NCI-H1417 treated with DMSO at 0.1 percent for 48 hours (cell line): ENCODE data around the gene TRABD2B.

Source experiments
- DNase-seq: peaks from one replicate; lab custom pipeline; 2025; lab: John Stamatoyannopoulos, UW

The TRABD2B gene

GRCh38 chr1:47757226-47757975 is 239.8 kb downstream of the TRABD2B start:
- no peak for DNase-seq

- no peak for DNase-seq
Measured at GRCh38 chr1:47756411-47756810, 240.8 kb downstream of the TRABD2B start.

GRCh38 chr1:47756006-47756405 is 241.2 kb downstream of the TRABD2B start:
- DNase-seq: no peak

- no peak for DNase-seq
Measured at GRCh38 chr1:47755101-47755990, 241.8 kb downstream of the TRABD2B start.

- no peak for DNase-seq
Measured at GRCh38 chr1:47754221-47754620, 243.0 kb downstream of the TRABD2B start.

- DNase-seq: no peak
Measured at GRCh38 chr1:47753808-47754207, 243.4 kb downstream of the TRABD2B start.

GRCh38 chr1:47752559-47752958 is 244.6 kb downstream of the TRABD2B start:
- DNase-seq: no peak

GRCh38 chr1:47751996-47752451 is 245.2 kb downstream of the TRABD2B start:
- no peak for DNase-seq

- DNase-seq: no peak
Measured at GRCh38 chr1:47751193-47751592, 246.0 kb downstream of the TRABD2B start.

GRCh38 chr1:47745715-47746609 is 251.2 kb downstream of the TRABD2B start:
- DNase-seq: no peak

GRCh38 chr1:47742890-47743760 is 254.1 kb downstream of the TRABD2B start:
- DNase-seq: no peak

GRCh38 chr1:47738560-47739182 is 258.5 kb downstream of the TRABD2B start:
- DNase-seq: no peak

GRCh38 chr1:47732489-47732888 is 264.7 kb downstream of the TRABD2B start:
- no peak for DNase-seq

GRCh38 chr1:47731730-47732129 is 265.5 kb downstream of the TRABD2B start:
- DNase-seq: no peak

- no peak for DNase-seq
Measured at GRCh38 chr1:47729685-47730084, 267.5 kb downstream of the TRABD2B start.

GRCh38 chr1:47727697-47728085 is 269.5 kb downstream of the TRABD2B start:
- DNase-seq: no peak

- DNase-seq: no peak
Measured at GRCh38 chr1:47727051-47727696, 270.0 kb downstream of the TRABD2B start.

GRCh38 chr1:47725992-47726855 is 271.0 kb downstream of the TRABD2B start:
- DNase-seq: no peak

GRCh38 chr1:47725511-47725991 is 271.6 kb downstream of the TRABD2B start:
- no peak for DNase-seq
